Measurements from ENCODE around the gene SEZ6L. TPM values are rescaled to one million over a fixed set of nuclear protein-coding genes. Genes with fewer than 3 reads are reported as not detected.

SEZ6L gene
- total RNA-seq, 4 donors from 2014 or later = under 0.01 TPM; not detected in 3

DNA sequence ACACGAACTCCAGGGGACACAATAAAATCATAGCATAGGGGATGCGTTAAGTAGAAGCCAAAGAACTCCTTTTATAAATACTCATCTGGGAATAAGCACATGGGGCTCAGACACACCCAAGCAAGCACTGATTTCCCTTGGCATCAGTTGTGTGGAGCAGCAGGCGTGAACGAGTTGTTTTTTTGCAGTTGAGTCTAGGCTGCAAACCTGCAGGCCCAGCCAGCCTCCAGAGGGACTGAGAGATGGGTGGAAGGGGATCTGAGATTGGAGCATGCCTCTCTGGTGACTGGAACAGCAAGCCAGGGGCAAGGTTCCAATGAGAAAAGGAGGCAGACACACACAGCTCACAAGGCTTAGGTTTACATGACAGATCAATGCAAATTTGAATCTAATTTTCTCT is 27.4 kb upstream of the SEZ6L start:
- intact Hi-C loops (cut with DNase I) = no loop called here
- no peaks in the 10 kb centered on the region for H3K4me1 ChIP-seq
- no peaks in the 10 kb centered on the region for H3K36me3 ChIP-seq
- H3K9me3 ChIP-seq = no peaks in the 10 kb centered on the region
- WGBS, 2 donors = 59 to 61% methylated on average over 4 of the region's 4 CpGs
- H3K27me3 ChIP-seq = peaks cover 0 to 73% (median 0%) of the 10 kb centered on the region in 4 donors
- no peak overlapping the region for H3K27ac ChIP-seq
- no peak overlapping the region for H3K4me3 ChIP-seq
- DNase-seq = no peak
- TF ChIP-seq, protein P1, sequence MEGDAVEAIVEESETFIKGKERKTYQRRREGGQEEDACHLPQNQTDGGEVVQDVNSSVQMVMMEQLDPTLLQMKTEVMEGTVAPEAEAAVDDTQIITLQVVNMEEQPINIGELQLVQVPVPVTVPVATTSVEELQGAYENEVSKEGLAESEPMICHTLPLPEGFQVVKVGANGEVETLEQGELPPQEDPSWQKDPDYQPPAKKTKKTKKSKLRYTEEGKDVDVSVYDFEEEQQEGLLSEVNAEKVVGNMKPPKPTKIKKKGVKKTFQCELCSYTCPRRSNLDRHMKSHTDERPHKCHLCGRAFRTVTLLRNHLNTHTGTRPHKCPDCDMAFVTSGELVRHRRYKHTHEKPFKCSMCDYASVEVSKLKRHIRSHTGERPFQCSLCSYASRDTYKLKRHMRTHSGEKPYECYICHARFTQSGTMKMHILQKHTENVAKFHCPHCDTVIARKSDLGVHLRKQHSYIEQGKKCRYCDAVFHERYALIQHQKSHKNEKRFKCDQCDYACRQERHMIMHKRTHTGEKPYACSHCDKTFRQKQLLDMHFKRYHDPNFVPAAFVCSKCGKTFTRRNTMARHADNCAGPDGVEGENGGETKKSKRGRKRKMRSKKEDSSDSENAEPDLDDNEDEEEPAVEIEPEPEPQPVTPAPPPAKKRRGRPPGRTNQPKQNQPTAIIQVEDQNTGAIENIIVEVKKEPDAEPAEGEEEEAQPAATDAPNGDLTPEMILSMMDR (IDR thresholded peaks at IDR 0.05) = no peak
- TF ChIP-seq POLR2A (IDR thresholded peaks at IDR 0.05) = no peak

- H3K4me3 ChIP-seq = no peak overlapping the region
- H3K36me3 ChIP-seq = no peaks in the 10 kb centered on the region
- DNase-seq = no peak
- no peaks in the 10 kb centered on the region for H3K9me3 ChIP-seq
- 30 to 49% methylated on average over 3 of the region's 3 CpGs for WGBS, 2 donors
- no peak overlapping the region for H3K27ac ChIP-seq
- no peaks in the 10 kb centered on the region for H3K4me1 ChIP-seq
- TF ChIP-seq, protein P1 (IDR thresholded peaks at IDR 0.05) = no peak
- no peak for TF ChIP-seq POLR2A (IDR thresholded peaks at IDR 0.05)
- peaks cover 0 to 62% (median 0%) of the 10 kb centered on the region in 4 donors for H3K27me3 ChIP-seq
- intact Hi-C loops (cut with DNase I) = no loop called here
Observed at GRCh38 chr22:26143806-26144325, 25.4 kb upstream of the SEZ6L start.

- Histone ChIP-seq H3K9me3 (no peaks in the 10 kb centered on the region), H3K4me3 (no peak overlapping the region), H3K36me3 (no peaks in the 10 kb centered on the region), H3K27me3 (peaks cover 0 to 78% (median 0%) of the 10 kb centered on the region in 4 donors), H3K27ac (no peak overlapping the region), H3K4me1 (no peaks in the 10 kb centered on the region)
- intact Hi-C loops (cut with DNase I) = no loop called here
- DNase-seq = no peak
- TF ChIP-seq, protein P1 (IDR thresholded peaks at IDR 0.05) = no peak
- TF ChIP-seq POLR2A (IDR thresholded peaks at IDR 0.05) = no peak
Observed at GRCh38 chr22:26159886-26160285, 9.4 kb upstream of the SEZ6L start.

- intact Hi-C loops (cut with DNase I) = no loop called here
- 31 to 34% methylated on average over 5 to 7 of the region's 7 CpGs for WGBS, 2 donors
Observed at GRCh38 chr22:26161746-26162145, 7.5 kb upstream of the SEZ6L start.

DNA sequence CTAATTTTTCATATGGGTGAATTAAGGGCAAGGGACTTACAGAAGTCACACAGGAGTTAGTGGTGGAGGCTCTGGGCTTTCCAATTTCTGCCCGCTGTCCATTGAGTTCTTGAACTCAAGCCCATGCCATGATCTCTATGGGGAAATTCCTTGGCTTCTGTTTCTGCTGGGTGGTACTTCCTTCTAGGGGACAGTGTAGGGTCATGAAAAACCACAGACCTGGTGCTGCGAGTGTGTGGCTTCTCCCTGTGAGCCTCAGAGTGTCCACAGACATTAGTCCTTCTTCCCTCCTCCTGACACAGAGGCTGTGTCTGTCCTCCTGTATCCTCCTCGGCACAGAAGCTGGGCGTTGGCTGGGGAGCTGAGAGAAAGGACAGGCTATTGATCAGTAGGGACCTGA is 6.3 kb upstream of the SEZ6L start:
- H3K4me3 ChIP-seq = no peak overlapping the region
- no peaks in the 10 kb centered on the region for H3K4me1 ChIP-seq
- no peak for DNase-seq
- WGBS, 2 donors = 66 to 70% methylated on average over 2 to 3 of the region's 4 CpGs
- intact Hi-C loops (cut with DNase I) = no loop called here
- H3K27me3 ChIP-seq = peaks cover 0 to 89% (median 0%) of the 10 kb centered on the region in 4 donors
- TF ChIP-seq POLR2A (IDR thresholded peaks at IDR 0.05) = no peak
- TF ChIP-seq, protein P1 (IDR thresholded peaks at IDR 0.05) = no peak
- H3K36me3 ChIP-seq = no peaks in the 10 kb centered on the region
- no peaks in the 10 kb centered on the region for H3K9me3 ChIP-seq
- no peak overlapping the region for H3K27ac ChIP-seq

More at GRCh38 chr22:26161746-26162145, 7.5 kb upstream of the SEZ6L start:
- TF ChIP-seq POLR2A (IDR thresholded peaks at IDR 0.05) = no peak
- TF ChIP-seq, protein P1 (IDR thresholded peaks at IDR 0.05) = no peak
- H3K27me3 ChIP-seq = peaks cover 0 to 84% (median 0%) of the 10 kb centered on the region in 4 donors
- H3K4me1 ChIP-seq = no peaks in the 10 kb centered on the region
- H3K27ac ChIP-seq = no peak overlapping the region
- no peak for DNase-seq
- H3K4me3 ChIP-seq = no peak overlapping the region
- H3K9me3 ChIP-seq = no peaks in the 10 kb centered on the region
- H3K36me3 ChIP-seq = no peaks in the 10 kb centered on the region
